ENCODE data around the gene SYMPK.

SYMPK gene

GRCh38 chr19:45854167-45854778, 8.7 kb downstream of the SYMPK start:
- Histone ChIP-seq H3K4me3 (ENCODE audit: low read depth in 1 of 2, low read length in 2 of 2) (no peak overlapping the region), H3K9ac (ENCODE audit: low read depth, low read length) (no peak overlapping the region), H3K4me2 (ENCODE audit: insufficient read depth, low read length) (no peak overlapping the region), H3K27me3 (ENCODE audit: insufficient read depth, low read length, poor library complexity) (no peaks in the 10 kb centered on the region), H2AFZ (ENCODE audit: low read depth, low read length) (no peak overlapping the region), H3K4me1 (ENCODE audit: insufficient read depth, low read length) (no peaks in the 10 kb centered on the region), H3K79me2 (ENCODE audit: insufficient read depth, low read length) (peaks cover 32% of the 10 kb centered on the region), H3K27ac (ENCODE audit: low read length) (no peak overlapping the region), H3K36me3 (ENCODE audit: insufficient read depth, low read length) (peaks cover 82% of the 10 kb centered on the region), H4K20me1 (ENCODE audit: insufficient read depth, low read length) (peaks cover 20% of the 10 kb centered on the region), H3K9me3 (ENCODE audit: insufficient read depth, low read length, severe bottlenecking) (no peaks in the 10 kb centered on the region)
- DNase-seq = no peak
- TF ChIP-seq EZH2 (IDR thresholded peaks at IDR 0.05; ENCODE audit: borderline replicate concordance, low read depth, low read length, severe bottlenecking) = no peak
- no peak for TF ChIP-seq CTCF (IDR thresholded peaks at IDR 0.05; ENCODE audit: borderline replicate concordance, extremely low read depth, low read length, poor library complexity, severe bottlenecking)
- ATAC-seq (ENCODE audit: insufficient read depth, low read depth) = no peak

- Histone ChIP-seq H3K27ac (ENCODE audit: low read length) (no peak overlapping the region), H2AFZ (ENCODE audit: low read depth, low read length) (no peak overlapping the region), H3K27me3 (ENCODE audit: insufficient read depth, low read length, poor library complexity) (no peaks in the 10 kb centered on the region), H3K9ac (ENCODE audit: low read depth, low read length) (no peak overlapping the region), H3K4me2 (ENCODE audit: insufficient read depth, low read length) (no peak overlapping the region), H3K36me3 (ENCODE audit: insufficient read depth, low read length) (peaks cover 84% of the 10 kb centered on the region), H3K4me3 (ENCODE audit: low read depth in 1 of 2, low read length in 2 of 2) (no peak overlapping the region), H3K4me1 (ENCODE audit: insufficient read depth, low read length) (no peaks in the 10 kb centered on the region), H3K79me2 (ENCODE audit: insufficient read depth, low read length) (peaks cover 22% of the 10 kb centered on the region), H3K9me3 (ENCODE audit: insufficient read depth, low read length, severe bottlenecking) (no peaks in the 10 kb centered on the region), H4K20me1 (ENCODE audit: insufficient read depth, low read length) (peaks cover 20% of the 10 kb centered on the region)
- ATAC-seq (ENCODE audit: insufficient read depth, low read depth) (no peak), DNase-seq (no peak)
- TF ChIP-seq EZH2 (IDR thresholded peaks at IDR 0.05; ENCODE audit: borderline replicate concordance, low read depth, low read length, severe bottlenecking) (no peak), CTCF (IDR thresholded peaks at IDR 0.05; ENCODE audit: borderline replicate concordance, extremely low read depth, low read length, poor library complexity, severe bottlenecking) (no peak)
Measured at GRCh38 chr19:45852983-45853382, 10.0 kb downstream of the SYMPK start.

- Histone ChIP-seq H3K36me3 (ENCODE audit: insufficient read depth, low read length) (peaks cover 88% of the 10 kb centered on the region), H3K27me3 (ENCODE audit: insufficient read depth, low read length, poor library complexity) (no peaks in the 10 kb centered on the region)
Measured at GRCh38 chr19:45852145-45852750, 10.7 kb downstream of the SYMPK start.

More at GRCh38 chr19:45852145-45852750, 10.7 kb downstream of the SYMPK start:
- no peak overlapping the region for H3K27ac ChIP-seq (ENCODE audit: low read length)
- peaks cover 21% of the 10 kb centered on the region for H3K79me2 ChIP-seq (ENCODE audit: insufficient read depth, low read length)
- no peak overlapping the region for H2AFZ ChIP-seq (ENCODE audit: low read depth, low read length)
- no peak overlapping the region for H3K4me2 ChIP-seq (ENCODE audit: insufficient read depth, low read length)
- H3K9me3 ChIP-seq (ENCODE audit: insufficient read depth, low read length, severe bottlenecking) = no peaks in the 10 kb centered on the region
- no peak for DNase-seq
- no peak for TF ChIP-seq EZH2 (IDR thresholded peaks at IDR 0.05; ENCODE audit: borderline replicate concordance, low read depth, low read length, severe bottlenecking)
- TF ChIP-seq CTCF (IDR thresholded peaks at IDR 0.05; ENCODE audit: borderline replicate concordance, extremely low read depth, low read length, poor library complexity, severe bottlenecking) = no peak
- H3K9ac ChIP-seq (ENCODE audit: low read depth, low read length) = no peak overlapping the region
- no peaks in the 10 kb centered on the region for H3K4me1 ChIP-seq (ENCODE audit: insufficient read depth, low read length)
- peaks cover 17% of the 10 kb centered on the region for H4K20me1 ChIP-seq (ENCODE audit: insufficient read depth, low read length)
- no peak for ATAC-seq (ENCODE audit: insufficient read depth, low read depth)
- no peak overlapping the region for H3K4me3 ChIP-seq (ENCODE audit: low read depth in 1 of 2, low read length in 2 of 2)
